NCI-H2029 treated with DMSO at 0.1 percent for 48 hours (cell line): ENCODE data around the gene EEFSEC.

Source experiments
- DNase-seq: peaks from one replicate; lab custom pipeline; 2025; lab: John Stamatoyannopoulos, UW

The EEFSEC gene

DNA sequence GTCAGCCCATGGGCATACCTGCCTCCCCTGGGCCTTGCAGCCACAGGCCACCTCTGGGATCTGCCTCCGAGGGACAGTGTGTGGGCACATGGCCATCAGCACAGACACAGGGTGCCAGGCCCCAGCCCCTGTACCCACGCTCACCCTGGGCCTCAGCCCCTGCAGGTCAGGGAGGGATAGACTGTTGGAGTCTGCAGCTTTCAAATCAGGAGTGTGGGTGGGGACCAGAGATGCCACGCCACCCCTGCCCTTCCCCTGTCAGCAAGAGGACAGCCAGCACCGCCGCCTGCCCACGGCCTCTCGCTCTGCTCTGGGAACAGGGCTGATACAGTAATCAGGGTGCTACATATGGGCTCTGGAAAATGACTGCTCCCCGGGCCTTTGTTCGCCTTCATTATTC lies 240.8 kb downstream of the EEFSEC start:
- no peak for DNase-seq

DNA sequence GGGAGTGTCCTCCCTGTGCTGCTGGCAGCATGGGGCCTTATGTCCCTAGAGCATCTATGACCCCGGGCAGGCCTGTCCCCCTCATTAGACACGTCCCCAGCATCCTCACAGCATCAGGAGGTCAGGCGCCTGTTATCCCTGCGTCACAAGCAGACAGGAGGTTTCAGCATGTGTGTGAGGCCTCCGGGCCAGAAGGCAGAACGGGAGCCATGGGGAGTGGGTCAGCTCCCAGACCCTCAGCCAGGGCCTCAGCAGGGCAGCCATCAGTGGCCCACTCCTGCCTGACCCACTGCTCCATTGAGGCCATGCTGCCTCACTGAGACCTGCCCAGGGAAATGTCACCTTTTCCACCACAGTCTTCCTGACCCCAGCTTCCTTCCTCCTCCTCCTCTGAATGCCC lies 241.8 kb downstream of the EEFSEC start:
- no peak for DNase-seq

DNA sequence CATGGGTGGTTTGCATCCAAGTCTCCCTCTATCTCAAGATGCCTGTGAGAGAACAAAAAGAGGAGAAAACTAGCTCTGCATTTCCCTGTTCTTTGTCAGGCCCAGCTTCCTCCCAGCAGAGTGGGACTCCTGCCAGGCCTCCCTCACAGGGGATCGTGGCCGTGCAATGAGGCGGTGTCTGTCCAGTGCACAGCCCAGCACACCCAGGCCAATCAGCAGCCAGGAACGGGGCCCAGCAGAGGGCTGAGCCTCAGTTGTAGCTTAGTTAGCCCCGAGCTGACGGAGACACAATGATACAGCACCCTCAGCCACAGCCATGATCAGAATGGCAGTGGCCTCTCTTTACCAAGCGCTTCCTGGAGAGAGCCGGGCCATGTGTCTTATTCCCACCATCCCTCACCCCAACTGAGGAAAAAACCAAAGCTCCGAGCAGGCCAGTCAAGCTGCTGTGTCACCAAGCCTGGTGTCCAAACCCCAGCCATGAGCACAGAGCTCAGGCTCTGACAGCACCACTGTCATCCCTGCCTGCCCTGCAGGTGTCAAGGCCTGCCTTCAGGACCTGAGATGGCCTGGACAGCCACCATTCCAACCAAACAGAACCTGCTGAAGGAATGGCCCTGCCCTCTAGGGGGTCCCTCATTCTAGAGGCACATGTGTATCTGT lies 242.3 kb downstream of the EEFSEC start:
- DNase-seq = no peak

DNA sequence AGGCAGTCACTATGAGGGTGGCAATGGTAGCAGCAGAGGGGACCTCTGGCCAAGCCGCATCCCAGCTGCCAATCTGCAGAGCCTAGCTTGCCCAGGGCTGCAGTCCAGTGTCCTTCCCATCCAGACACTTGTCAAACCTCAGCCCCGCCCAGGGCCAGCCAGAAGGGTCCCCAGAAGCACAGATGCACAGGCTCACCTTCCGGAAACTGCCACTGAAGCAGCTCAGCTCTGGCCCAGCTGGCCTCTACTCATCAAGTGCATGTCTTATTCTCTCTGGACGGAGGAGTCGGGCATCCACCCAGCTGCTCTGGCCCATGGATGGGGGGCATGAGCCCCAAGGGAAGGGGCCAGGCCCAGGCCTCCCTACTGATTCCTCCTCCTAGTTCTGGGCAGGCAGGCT lies 244.2 kb downstream of the EEFSEC start:
- DNase-seq = no peak

DNA sequence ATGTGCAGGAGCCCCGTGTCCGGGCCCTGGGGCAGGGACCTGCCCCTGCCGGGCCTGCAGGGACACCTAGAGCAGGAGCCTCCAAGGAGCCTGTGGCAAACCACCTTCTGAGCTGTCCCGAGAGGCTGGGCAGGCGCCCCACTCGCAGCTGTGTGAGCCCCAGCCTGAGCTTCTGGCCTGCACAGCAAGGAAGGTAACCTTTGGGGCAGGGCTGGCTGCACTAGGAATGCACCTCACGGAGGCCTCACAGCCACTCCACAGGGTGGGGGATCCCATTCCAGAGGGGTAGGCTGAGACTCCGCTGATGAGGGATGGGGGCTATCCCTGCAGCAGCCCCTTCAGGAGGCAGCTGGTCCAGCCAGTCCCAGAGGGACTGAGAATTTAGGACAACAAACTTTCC lies 245.3 kb downstream of the EEFSEC start:
- no peak for DNase-seq

DNA sequence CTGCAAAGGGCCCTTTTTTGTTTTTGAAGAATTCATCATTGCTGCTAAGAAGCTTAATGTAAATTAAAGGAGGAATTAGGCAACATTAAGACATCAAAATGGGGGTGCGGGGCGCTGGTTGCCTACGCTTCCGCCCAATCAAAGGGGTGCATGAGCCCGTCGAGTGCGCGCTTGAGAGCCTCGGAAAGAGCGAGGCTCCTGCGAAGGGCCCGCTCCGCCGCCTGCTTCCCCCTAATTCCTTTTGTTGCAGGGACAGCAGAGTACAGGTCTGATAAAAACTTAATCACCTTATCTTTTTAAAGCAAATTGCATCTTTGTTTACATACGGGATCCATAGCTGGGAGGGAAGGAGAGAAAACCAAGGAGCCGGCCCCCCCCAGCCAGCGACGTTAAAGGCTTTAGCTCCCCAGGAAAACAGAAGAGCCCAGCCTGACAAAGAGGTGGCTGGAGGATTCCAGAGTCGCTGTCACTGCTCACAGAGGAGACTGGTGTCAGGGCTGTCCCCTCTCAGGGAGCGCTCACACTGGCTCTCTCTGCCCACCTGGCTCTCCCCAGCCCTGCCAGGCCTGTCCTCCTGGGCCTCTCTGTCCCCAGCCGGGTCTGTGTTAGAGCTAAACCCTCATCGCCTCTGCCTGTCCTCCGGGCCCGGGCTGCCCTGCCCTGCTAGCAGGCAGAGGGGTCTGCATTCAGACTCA lies 246.1 kb downstream of the EEFSEC start:
- no peak for DNase-seq

DNA sequence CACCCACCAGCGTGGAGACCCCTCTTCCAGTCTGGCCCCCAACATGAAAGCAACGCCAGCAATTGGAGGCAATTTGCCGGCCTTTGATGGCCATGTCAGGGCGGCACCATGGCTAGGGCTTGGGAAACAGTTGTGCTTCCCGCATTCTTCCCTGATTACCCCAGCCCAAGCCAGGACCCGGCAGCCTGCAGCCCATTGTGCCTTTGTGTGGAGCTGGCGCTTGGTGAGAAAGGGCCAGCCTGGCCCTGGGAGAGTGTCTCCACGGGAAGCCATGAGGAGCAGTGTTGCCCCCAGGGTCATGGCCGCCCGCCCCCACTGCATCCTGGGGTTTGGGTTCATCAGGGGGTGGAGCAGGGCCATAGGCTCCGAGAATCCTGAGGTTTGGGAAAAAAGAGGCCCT lies 247.4 kb downstream of the EEFSEC start:
- no peak for DNase-seq

DNA sequence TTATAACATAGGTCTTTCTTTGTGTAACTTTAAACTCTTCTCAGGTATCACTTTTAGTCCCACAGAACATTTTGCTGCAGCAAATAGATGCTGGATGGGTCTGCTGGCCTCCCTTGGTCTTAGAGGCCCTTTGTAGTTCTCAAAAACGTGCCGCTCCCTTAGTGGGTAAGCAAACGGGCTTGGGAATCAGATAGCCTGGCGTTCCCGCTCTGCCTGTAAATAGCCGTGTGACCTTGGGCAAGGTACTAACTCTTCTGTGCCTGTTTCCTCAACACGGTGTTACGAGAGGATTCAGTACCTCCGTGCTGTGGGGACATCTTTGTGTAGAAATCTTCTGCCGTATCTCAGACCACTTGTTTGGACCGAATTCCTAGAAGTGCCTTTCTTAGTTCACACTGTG lies 249.0 kb downstream of the EEFSEC start:
- DNase-seq = no peak

DNA sequence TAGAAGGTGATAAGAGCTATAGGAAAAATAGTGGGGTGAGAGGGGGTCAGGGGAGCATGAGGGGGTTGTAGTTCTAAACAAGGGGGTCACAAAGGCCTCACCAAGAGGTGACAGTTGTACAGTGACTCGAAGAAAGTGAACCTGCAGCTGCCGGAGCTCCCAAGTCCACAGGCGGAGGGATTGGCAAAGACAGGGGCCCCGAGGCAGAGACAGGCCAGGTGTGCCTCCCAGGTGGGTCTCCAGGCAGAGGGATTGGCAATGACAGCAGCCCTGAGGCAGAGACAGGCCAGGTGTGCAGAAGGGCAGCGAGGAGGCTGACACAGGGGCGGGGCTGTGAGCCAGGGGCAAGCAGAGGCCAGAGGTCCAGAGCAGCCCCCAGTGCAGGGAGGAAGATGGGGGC lies 249.7 kb downstream of the EEFSEC start:
- DNase-seq = no peak

DNA sequence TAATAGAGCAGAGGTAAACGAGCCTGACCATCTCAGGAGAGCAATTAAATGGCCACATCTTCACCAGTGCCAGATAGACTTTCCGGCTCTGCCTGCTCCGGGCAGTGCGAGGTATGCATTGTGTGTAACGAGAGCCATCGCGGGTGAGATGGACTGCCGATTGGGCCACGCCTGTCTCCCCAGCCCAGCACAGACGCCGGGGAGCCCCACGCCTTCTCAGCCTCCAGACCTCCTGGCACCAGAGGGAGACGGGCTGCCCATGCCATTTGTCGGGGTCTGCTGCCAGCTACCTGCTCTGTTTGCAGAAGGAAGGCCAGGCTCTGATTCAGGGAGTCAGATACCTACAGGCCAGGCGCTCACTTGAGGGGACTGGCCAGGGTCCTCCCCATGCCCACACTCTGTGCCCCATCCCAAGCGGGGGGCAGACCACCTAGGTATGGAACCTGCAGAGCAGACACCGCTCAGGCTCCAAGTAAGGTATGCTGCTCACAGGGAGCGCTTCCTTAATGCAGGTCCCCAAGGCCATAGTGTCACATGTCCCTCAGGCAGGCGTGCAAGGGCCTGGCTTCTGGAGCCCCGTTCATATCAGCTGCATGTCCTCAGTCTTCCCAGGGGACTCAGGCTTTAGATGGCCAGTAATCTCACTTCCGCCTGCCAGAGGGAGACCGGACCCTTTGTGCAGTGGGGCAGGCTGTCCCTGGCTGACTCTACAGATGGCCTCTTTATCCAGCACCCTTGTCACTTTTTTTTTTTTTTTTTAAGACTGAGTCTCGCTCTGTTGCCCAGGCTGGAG lies 251.2 kb downstream of the EEFSEC start:
- no peak for DNase-seq

DNA sequence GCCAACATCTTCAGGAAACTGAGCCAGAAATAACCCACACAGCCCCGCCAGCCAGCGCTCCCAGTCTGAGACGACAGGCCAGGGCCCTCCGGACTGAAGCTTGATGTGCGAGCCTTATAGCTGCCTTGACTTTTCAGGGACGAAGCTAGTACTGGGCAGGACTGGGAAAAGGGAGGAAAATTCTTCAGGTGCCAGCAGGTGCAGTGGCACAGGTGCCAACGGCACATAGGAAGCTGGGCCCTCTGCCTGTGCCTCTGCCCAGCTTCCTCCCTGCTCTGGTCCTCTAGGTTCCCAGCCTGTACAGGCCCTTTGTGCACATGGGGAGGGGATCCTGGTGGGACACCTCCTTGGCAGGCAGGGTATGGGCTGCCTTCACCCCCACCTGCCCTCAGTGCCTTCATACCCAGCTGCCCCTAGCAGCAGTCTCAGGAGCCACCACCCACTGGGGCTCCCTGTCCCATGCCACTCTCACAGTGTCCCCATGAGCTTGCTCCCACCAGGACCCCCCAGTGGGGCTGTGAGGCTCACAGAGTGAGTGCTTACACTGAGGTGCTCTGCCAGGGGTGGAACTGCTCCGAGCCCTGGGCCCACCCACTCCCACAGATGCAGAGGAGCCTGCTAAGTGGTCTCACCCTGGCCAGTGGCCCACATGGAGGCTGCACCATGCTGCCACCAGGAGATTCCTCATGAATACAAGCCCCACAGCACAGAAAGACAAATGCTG lies 252.4 kb downstream of the EEFSEC start:
- DNase-seq = no peak

DNA sequence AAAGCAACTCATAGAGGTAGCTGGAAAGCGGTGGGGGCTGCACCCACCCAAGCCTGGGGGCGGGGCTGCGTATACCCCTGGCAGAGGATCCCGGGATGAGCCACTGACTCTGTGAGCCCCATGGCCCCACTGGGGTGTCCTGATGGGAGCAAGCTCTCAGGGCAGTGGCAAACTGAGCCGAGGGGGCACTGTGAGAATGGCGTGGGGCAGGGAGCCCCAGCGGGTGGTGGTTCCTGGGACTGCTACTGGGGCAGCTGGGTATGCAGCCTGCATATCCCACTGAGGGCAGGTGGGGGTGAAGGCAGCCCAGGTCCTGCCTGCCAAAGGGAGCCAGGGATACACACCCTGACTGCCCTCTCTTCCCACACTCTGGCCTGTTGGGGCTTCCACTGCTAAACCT lies 254.0 kb downstream of the EEFSEC start:
- DNase-seq = no peak

DNA sequence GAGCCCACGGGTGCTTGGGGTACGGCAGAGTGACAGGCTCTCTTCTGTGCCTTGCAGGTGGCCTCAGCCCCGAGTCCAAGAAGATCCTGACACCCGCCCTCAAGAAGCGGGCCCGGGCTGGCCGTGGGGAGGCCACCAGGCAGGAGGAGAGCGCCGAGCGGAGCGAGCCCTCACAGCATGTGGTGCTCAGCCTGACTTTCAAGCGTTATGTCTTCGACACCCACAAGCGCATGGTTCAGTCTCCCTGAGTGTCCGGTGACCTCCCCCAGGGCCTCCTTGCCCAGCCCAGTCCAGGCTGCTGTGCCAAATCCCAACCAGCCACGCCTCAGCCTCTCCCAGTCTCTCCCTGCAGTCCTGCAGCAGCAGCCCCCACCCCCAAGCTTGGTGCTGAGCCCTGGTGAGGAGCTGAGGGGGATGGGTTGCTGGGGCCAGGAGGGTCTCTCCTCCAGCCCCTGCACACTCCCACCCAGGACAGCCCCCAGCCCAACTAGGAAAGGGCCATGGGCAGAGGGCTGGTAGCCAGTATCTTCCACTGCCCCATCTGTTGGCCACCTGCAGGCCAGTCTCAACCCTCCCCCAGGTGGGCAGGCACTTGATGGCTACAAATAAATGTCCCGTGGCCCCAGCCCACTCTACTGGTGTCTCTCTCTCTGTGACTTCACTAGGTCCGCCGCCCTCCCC lies 254.9 kb downstream of the EEFSEC start:
- DNase-seq = no peak

DNA sequence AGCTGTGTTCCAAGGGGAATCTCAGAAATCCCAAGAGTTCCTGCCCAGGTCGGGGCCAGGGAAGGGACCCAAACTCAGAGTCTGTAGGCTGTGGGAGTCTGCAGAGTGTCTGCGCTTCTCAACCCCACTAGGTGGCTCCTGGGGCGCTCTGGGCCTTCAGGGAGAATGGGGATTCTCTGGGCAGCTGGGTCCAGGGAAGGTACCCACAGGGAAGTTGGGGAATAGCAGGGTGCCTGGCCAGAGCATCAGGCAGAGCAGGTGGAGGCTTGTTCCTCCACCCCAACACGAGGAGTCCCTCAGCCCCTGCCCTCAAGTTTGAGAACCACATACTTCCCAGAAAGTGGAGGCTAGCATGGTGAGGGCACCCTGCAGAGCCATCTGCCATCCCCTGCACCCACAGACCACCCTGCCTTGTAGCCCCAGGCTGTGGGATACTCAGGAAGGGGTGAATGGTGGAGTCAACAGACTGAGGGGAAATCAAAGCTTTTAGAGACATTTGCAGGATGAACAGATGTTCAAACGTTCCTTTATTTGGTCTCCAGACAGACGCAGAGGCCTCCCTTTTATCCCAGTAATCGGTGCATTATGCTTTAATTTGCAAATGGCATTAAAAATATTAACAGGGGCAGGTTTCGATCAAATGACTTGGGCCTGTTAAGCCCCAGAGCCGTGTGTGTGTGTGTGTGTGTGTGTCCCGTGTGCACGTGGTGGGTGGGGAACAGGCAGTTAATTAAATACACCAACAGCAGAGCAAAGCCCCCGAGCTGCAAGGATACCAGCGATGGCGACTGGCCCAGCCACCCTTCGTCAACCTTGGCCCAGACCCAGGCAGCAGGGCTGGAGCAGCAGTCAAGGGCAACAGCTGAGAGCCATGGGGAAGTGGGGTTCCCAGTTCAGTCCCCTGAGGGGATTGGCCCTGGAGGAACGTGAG lies 255.7 kb downstream of the EEFSEC start:
- DNase-seq = no peak

DNA sequence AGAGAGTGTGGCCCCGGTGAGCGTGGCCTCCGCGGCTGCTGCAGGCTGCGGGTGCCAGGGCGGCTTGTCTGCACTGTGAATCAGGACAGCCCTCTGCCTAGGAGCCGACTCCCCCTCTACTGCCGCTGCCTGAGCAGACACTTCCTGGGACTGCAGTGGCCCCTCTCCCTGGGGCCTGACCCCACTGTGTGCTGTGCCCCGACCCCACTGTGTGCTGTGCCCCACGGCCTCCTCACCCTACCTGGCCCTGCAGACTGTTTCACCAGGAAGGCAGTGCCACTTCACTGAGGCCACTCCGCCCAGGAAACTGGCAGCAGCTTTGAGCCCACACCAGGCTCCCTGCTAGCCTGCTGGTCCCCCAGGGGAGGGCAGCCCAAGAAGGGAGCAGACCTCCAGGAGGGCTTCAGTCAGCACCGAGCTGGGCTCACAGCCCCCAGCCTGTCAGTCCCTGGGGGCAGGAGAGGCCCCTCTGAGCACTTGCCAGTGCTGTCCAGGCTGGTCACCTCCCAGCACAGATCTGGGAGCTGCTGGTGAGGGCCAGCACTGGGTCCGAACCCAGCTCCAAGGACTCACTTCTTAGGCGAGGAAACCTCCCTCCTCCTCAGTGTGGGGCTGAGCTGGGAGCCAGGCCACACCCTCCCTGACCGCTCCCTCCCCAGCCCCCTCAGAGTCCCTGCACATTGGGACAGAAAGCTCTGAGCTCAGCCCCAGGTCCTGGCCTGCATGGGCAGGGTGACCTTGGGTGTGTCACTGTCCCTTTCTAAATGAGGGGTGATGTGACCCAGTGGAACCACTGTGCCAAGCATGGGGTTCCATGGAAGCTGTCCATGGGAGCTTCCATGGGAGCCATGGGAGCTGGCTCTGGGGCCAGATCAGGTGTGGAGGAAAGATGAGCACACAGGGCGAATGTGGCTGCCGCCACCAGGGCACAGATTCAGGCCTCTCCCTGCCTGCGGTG lies 256.6 kb downstream of the EEFSEC start:
- DNase-seq = no peak

DNA sequence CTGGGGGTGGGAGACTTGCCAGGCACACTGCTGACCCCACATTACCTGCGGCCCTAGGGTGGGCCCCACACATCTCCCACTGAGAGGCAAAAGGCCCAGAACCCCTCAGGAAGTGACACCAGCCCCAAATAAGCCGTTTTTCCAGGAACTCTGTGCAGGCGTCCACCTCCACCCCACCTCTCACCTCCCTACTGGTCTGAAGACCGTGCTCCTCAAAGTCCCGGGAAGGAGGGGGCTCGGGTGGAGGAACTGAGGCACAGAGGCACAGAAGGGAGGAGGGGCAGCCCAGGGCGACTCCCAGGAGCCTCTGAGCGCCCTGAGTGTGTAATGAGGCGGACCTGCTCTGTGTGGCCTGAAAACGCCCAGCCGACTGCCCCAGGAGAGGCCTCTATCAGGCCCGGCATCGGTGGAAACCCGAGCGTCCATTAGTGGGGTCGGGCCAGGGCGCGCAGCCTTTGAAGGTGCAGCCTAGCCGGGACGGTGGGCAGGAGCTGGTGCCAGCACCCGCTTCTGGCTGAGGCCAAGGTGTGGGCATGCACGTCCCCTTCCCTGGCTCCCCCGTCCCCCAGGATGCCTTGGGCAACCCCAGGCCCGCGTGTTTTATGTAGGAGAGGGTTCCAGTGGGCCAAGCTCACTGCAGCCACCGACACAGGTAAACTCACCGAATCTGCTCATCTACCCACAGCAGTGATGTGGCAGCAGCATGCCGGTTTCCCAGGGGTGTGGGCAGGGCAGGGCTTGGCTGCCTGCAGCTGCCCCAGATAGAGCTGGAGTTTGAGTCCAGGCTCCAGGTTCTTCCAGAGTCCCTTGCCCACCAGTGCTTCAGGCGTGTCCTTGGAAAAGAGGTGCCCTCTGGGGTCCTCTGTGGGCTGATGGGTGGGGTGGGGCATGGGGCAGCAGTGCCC lies 257.6 kb downstream of the EEFSEC start:
- DNase-seq = no peak

DNA sequence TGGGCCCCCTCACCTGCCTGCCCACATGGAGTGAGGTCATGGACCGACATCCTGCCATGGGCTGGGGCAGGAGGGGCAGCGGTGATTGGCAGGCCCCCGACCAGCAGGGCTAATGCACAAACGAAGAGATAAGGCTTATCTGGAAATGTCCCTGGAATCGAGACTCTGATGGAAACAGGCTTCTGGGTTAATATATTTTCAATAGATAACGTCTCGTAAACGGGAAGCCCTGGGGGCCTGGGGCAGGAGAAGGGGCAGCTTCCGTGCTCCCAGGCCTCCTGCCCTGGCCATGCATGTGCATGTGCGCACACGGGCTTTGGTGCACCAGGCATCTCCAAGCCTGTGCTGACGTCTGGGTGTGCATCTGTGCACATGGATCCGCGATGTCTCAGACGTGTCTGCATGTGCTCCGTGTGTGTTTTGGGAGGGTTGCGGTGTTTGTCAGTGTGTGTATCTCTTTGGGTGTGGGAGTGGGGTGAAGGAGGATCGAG lies 258.3 kb downstream of the EEFSEC start:
- no peak for DNase-seq
